GM18526 (cell line): ENCODE measurements around the gene CERCAM.

Experiments
- POLR2A ChIP-seq: IDR thresholded peaks from 3 replicates; pipeline ENCODE4 v1.6.1; 2011; ENCODE audit not compliant: insufficient read length; ENCODE audit errors: extremely low read depth

CERCAM gene

DNA sequence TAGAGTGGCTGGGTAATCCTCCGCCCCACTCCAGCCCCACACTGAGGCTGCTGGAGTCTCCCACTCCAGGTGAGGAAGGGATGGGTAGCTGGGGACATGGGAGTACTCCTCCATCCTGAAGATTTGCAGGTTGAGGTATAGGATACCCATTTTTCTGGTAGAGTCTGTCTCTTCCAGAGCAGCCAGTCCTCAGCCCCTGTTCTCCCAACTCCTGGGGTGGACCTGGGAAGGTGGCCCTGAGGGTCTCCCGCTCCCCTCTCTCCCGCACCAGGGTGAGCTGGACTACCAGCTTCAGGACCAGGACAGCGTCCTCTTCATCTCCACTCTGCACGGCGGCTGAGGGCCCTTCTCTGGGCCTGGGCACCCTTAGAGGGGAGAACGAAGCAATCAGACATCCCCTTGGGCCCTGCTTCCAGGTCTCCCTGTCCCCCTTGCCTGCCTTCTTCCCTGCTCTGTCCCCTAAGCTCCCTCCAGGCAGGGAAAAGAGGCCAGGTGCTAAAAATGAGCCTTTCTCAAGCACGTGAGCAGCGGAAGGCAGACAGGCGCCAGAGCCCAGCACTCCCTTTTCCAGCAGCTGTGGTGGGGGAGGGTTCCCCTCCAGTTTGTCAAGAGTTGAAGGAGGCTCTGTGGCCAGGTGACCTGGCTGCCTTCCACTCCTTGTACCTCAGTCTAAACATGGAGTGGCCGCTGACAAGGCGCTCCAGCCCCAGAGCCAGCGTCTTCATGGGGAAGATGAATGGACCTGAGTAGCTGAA lies 31.1 kb upstream of the CERCAM start:
- TF ChIP-seq POLR2A: no peak

DNA sequence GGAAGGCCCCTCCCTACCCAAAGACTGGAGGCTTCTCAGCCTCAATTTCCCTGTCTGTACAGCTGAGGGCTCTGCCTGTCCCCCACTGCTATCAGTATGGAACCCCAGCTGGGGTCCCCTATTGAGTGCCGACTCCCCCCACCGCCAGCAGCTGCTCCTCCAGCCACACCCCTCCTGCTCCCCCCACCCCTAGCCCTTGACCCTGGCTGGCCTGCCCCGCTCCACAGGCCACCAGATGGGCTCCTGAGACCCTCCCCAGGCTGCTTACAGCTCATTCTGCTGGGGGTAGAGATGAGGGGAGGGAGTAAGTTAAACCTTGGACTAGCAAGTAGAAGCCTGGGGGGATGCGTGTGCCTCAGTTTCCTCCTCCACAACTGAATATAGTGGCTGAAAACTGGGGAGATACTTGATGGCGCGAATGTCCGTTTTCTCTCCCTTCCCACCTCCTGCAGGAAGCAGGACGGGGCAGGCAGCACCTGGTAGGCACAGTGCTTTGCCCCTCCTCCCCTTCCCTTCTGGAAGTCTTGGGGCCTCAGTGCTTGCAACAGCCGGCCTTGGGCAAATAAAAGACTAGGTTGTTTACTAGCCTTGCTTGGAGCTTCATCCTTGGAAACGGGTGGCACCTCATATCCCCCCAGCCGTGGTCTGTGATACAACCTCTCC lies 30.4 kb upstream of the CERCAM start:
- TF ChIP-seq POLR2A: no peak

DNA sequence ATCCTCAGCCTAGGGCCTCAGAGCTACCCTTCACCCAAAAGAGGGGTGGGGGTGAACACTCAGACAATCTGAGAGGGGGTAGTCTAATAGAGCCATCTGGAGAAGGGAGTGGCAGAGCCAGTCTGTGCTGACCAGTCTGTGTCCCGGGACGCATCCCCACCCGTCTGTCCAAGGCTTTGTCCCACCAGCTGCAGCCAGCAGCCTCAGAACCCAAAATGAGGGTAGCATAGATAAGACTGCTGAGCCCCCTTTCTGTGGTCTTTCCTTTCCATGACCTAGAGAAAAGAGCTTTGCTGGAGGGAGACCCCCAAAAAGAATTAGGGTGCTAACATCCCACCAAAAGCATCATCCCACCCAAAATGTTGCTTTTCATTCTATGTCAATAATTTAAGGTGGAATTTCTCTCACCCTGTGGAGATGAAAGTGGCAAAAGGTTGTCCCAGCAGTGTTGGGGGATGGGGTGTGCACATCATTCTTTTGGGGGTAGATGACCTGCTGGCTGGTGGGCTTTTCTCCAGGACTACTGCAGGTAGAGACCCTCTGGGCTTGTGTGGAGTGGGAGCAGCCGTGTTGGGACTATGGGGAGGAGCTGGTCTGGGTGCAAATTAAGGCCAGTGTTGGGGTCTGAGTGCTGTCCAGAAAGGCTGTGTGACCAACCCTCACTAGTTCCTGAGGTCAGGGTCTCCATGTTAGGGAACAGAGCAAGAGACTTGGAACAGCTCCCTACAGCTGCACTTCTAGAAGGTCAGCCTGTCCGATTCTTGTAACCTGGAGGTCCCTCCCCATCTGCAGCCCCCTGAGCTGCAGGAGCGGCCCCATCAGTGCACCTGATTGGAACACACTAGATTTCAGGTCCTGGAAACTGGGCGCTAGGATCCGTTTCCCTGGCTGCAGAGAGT lies 29.6 kb upstream of the CERCAM start:
- TF ChIP-seq POLR2A: no peak

DNA sequence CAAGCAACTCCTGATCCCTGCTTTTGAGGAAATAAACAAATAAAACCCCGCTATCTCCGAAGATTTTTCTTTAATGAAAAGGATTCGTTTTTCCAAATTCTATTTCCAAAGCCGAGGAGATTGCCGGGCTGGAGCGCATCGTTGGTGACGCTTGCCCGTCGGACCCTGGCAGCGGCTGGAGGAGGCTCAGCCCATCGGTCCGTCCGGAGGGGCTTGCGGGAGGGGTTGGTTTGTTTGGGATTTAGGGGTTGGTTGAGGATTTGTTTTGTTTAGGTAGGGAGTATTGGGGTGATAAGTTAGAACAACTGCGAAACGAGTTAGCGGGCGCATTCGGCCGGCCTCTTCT lies 28.7 kb upstream of the CERCAM start:
- no peak for TF ChIP-seq POLR2A

DNA sequence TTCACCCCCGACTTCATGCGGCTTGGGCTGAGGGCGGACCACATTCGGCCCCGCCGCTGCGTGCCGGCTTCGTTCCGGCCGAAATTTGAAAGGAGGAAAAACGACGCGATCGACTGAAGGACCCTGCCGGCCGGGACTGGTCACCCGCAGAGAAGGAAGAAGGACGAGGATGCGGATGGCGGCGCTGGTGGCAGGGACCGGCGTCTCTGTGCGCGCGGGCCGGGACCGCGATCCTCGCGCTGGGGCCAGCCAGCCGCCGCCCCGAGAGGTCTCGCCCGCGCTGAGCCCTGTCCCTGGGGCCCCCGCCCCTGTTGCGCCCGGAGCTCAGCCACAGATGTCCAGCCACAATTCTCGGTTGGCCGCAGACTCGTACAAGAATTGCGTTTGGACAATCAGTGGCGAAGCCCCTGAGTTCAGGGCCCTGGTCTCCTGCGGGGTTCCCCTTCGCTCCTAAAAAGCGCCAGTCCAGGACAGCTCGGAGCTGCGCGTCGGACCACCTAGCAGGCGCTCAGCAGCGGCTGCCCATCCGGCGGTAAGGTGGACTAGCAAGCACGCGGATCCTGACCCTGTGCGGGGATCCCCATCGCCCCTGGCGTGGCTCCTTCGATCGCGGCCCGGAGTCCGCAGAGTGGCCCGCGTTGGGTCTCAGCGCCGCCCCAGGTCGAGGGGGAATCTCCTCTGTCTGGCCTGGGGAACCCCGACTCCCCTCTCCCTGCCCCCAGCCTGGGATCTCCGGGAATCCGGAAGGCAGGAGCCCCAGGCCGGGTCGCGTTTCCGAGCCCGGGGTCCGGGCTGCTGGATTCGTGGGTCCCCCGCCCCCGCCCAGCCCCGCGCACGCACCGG lies 28.1 kb upstream of the CERCAM start:
- TF ChIP-seq POLR2A: no peak

DNA sequence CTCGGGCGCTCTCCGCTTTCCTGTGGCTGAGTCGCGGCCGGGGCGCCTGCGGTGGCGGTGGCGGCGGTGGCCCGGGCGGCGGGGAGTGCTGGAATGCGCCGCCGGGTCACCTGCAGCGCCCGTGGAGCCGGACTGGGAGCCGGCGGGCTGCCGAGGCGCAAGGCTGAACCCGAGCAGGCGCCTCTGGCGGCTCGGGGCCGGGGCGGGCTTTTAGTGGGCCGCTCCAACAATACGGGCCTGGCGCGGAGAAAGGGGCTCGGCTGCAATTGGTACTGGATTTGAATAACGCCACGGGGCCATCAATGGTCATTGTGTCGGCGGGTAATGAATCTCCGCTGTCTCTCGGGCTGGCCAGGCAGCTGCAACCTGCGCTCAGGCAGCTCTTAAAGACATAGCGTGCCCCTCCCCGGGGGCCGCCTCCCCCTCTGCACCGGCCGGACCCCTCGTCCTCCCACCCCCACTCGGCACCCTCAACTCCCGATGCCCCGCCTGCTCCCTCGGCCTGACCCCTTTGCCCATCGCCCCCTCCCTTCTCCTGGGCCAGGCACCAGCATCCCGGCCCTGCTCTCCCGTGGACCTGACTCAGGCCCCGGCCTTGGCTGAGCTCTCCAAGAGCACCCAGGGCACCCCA lies 27.4 kb upstream of the CERCAM start:
- TF ChIP-seq POLR2A: no peak

DNA sequence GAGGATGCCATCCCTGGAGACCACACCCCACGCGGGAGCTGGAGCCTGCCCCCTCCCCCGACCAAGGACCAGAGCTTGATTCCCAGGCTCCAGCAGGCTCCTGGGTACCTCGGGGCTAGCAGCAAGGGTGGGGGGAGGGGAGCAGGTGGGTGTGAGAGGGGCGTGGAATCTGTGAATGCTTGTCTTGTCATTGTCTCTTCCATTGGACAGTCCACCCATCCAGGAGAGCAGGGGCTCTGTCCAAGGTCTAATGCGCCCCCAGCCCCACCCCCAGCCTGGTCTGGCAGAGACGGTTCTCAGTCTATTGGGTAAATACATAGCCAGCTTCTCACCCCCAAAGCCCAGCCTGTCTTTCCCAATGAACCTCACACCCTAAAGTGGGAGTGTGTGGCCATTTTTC lies 26.7 kb upstream of the CERCAM start:
- TF ChIP-seq POLR2A: no peak

DNA sequence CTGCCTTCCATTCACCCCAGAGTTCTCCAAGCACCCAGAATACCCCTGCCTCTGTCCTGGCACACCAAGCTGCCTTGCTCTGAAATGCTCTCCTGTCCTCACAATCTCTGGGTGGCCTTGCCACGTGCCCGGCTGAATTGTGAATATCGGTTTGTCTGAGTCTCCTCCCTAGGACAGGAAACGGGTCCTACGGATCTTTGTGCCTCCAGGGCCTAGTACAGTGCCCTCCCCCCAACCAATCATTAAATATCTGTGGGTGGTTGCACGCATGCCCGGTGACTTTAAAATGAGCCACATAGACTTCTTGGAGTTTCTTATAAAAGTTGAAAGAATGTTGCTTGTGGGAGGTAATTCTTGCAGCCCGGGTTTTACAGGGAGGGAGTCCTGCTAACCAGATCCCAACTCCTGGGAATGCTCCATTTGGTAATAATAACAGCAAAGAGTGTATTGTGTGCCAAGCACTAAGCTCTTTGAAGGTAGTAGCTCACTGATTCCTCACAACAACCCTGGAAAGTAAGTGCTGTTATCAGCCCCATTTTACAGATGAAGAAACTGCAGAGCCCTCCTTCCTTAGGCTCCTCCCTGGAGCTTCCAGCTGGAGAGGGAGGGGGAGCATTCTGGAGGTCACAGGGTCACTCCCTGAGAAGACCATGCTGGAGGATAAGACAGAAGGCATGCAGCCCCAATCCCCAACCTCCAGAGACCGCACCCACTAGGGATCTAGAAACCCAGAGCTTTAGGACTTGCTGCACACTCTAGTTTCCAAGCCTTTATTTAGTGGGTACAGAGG lies 26.1 kb upstream of the CERCAM start:
- no peak for TF ChIP-seq POLR2A

DNA sequence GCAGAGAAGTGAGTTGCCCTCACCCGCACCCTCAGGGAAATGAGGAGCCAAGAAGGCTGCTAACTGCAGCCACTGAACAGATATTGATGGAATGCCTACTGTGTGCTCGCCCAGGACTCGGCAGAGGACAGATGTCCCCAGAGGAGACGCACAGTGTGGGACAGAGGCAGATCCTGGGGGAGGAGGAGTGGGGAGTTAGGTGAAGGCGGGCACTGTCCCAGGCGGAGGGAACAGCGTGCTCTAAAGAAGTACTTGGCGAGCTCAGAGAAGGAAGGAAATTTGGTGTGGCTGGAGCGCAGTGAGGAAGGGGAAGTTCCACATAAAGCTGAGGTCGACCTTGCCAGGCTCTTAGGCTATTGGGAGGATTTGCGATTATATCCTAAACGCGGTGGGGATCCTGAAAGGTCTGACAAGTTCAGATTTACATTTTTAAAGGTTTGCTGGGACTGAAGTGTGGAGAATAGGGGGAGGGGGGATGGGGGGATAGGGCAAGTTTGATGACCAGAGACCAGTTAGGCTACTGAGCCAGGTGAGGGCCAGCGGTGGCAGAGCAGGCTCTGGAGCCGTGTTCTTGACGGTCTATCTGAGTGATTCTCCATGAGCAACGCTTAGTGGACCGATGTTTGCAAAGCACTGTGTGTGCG lies 23.6 kb upstream of the CERCAM start:
- TF ChIP-seq POLR2A: no peak

DNA sequence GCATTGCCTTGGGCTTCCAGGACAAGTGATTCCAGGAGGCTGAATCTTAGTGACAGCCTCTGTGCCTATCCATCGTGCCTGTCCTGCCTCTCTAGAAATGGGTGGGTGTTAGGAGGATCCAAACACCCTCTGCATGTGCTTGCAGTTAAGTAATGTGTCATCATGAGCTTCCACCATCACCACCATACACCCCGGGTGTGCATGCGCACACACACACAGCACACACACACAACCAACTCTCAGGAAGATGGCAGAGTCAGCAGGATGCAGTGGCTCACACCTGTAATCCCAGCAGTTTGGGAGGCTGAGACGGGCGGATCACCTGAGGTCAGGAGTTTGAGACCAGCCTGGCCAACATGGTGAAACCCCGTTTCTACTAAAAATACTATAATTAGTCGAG lies 22.8 kb upstream of the CERCAM start:
- TF ChIP-seq POLR2A: no peak

DNA sequence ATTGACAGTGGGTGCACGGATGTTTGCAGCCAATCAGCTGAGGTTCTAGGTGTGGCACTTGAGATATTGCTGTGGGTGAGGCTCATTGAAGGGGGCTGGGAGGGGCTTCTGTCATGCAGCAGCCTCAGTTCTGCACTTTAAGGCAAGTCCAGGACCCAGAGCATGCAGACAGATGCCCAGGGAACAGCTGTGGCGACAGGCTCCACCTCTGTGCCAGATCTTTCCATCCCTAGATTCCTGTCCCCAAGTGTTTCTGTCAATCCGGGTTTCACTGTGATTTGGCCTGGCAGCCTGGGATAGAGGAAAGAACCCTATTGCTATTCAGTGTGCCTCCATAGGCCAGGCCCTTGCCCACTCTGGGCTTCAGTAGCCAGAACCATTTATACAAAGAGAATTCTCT lies 20.8 kb upstream of the CERCAM start:
- no peak for TF ChIP-seq POLR2A

DNA sequence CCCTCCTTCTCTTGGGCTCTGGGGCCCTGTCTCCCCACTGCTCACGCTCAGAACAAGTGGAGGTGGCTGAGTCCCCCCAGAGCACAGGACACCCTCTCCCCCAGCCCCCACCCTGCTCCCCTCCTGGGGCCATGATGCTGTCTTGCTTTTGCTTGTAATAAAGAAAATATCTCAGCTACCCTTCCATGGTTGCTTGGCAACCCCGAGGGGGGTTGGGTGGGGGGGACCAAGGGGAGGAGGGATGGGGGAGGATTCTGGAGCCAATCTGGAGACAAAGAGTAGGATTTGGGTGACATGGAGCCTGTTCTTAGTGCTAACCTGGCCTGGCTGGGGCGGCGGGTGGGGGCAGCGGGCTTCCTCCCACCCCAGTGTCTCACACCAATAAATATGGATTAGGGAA lies 16.1 kb upstream of the CERCAM start:
- no peak for TF ChIP-seq POLR2A

DNA sequence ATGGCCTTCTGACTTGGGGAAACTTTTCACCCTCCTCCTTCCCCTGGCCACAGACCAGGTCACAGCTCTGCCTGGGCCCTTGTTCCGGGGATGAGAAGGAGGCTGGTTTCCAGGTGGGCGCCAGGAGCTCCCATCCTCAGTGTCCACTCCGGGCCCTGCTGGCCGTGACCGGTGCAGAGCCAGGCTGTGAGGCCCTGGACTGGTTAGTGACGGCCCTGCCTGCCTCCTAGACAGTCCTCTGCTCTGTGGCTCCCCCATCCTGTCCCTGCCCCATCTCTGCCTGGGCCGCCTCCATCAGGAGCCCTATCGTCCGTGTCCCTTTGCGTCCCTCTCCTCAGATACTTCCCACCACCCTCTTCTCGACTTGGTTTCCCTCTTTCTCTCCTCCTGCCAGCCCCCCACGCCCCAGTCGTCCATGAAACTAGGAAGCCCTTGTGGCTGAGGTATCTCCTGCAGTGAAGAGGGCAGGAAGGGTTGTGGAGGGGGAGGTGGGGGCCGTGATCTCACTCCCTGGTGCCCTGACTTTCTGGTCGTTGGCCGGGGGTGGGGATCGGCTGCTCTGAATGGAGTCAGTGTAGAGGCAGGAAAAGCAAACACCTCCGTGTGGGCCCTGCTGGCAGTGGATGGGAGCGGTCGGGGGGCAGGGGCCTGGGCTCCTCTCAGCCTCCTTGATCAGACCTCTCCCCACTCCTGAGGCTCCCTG lies 15.4 kb upstream of the CERCAM start:
- no peak for TF ChIP-seq POLR2A

DNA sequence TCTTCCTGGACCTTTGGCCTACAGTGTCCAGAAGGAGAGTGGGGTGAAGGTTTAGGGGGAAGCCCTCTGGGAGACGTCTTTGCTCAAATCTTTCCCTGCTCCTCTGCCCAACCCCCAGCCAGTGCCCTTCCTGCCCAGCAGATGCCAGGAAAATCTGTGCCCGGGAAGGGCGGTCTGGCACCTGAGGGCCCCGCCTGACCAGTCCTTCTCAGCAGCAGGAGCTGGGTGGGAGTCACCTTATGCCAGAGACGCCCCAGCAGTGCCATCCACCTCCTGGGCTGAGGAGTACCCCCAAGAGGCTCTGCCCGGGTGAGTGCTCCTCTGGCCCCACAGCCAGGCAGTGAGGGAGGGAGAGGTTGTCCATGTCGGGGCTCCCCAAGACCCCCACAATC lies 14.9 kb upstream of the CERCAM start:
- no peak for TF ChIP-seq POLR2A
